Measurements from ENCODE around the gene ZMYND15.

ZMYND15 gene

GRCh38 chr17:4725646-4726310 lies 13.9 kb upstream of the ZMYND15 start:
- no peak for FAIRE-seq
- TF ChIP-seq CTCF (IDR thresholded peaks at IDR 0.05; ENCODE audit: insufficient read depth, missing control alignments) = no peak
- no peak for DNase-seq (ENCODE audit: insufficient read length, low spot score)

GRCh38 chr17:4728124-4728523 lies 11.5 kb upstream of the ZMYND15 start:
- FAIRE-seq = no peak
- no peak for DNase-seq (ENCODE audit: insufficient read length, low spot score)
- TF ChIP-seq CTCF (IDR thresholded peaks at IDR 0.05; ENCODE audit: insufficient read depth, missing control alignments) = no peak

GRCh38 chr17:4733073-4733531 lies 6.5 kb upstream of the ZMYND15 start:
- FAIRE-seq (no peak), DNase-seq (ENCODE audit: insufficient read length, low spot score) (no peak)
- TF ChIP-seq CTCF (IDR thresholded peaks at IDR 0.05; ENCODE audit: insufficient read depth, missing control alignments) = no peak

GRCh38 chr17:4734857-4735475 lies 4.7 kb upstream of the ZMYND15 start:
- no peak for FAIRE-seq
- no peak for TF ChIP-seq CTCF (IDR thresholded peaks at IDR 0.05; ENCODE audit: insufficient read depth, missing control alignments)
- no peak for DNase-seq (ENCODE audit: insufficient read length, low spot score)

GRCh38 chr17:4735876-4736651 lies 3.6 kb upstream of the ZMYND15 start:
- TF ChIP-seq CTCF (IDR thresholded peaks at IDR 0.05; ENCODE audit: insufficient read depth, missing control alignments) = no peak
- no peak for DNase-seq (ENCODE audit: insufficient read length, low spot score)
- FAIRE-seq = no peak

- FAIRE-seq (no peak), DNase-seq (ENCODE audit: insufficient read length, low spot score) (no peak)
- TF ChIP-seq CTCF (IDR thresholded peaks at IDR 0.05; ENCODE audit: insufficient read depth, missing control alignments) = no peak
These were observed 1.2 kb upstream of the ZMYND15 start for GRCh38 chr17:4738136-4739121.

Data from D721Med (cell line).